IPS-18c (cell line): Measurements from ENCODE around the gene BCAR1.
"Not testable (repeated sequence)": the region's sequence is repeated elsewhere in the genome, so short reads cannot be mapped to it uniquely, and the experiment has no call there.

Experiments
- H3K4me3 ChIP-seq: 2 replicates; pipeline ENCODE4 v1.7.0; 2013; ENCODE audit warnings: low read depth, mild to moderate bottlenecking, low read length, moderate library complexity; ENCODE audit not compliant: insufficient read depth
- H3K9me3 ChIP-seq: one replicate; pipeline ENCODE4 v1.6.1; 2013; ENCODE audit warnings: mild to moderate bottlenecking, low read length, moderate library complexity; ENCODE audit not compliant: control insufficient read depth, insufficient read depth

BCAR1 gene, protein sequence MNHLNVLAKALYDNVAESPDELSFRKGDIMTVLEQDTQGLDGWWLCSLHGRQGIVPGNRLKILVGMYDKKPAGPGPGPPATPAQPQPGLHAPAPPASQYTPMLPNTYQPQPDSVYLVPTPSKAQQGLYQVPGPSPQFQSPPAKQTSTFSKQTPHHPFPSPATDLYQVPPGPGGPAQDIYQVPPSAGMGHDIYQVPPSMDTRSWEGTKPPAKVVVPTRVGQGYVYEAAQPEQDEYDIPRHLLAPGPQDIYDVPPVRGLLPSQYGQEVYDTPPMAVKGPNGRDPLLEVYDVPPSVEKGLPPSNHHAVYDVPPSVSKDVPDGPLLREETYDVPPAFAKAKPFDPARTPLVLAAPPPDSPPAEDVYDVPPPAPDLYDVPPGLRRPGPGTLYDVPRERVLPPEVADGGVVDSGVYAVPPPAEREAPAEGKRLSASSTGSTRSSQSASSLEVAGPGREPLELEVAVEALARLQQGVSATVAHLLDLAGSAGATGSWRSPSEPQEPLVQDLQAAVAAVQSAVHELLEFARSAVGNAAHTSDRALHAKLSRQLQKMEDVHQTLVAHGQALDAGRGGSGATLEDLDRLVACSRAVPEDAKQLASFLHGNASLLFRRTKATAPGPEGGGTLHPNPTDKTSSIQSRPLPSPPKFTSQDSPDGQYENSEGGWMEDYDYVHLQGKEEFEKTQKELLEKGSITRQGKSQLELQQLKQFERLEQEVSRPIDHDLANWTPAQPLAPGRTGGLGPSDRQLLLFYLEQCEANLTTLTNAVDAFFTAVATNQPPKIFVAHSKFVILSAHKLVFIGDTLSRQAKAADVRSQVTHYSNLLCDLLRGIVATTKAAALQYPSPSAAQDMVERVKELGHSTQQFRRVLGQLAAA

DNA sequence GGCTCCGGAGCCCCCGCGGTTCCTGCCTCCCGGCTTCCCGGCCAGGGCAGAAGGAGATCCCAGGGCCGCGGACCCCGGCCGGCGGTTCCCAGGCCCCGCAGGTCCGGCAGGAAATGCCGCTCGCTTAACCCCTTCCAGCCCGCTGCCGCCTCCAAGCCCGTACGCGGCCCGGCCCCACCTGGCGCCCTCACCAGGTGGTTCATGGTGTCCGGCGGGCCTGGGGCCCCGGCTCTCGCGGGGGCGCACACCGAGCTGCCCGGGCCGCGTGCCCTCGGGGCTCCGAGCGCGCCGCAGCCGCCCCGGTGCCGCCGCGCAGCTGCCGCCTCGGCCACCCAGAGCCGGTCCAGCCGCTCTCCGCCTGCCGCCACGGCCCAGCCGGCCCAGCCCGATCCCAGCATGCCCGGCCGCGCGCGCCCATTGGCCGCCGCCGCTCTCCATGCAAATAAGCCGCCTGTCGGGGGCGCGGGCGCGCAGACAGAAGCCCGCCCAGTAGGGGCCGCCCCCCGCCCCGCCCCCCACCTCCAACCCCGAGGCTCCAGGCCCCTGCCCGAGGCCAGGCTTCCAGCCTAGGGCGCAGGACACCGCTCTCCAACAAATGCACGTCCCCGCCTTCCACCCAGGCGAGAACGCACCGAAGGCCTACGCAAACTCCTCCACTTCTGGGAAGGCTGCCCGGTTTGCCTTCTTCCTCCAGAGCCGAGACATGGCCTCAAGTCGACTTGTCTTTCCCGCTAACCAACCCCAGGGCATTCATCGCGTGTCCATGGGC lies at the start of gene BCAR1:
Gene BCAR1, minus strand, starts transcription at position 345 of the 769 bp plus-strand sequence. Its CDS starts 142 bp downstream, at position 203.
- Histone ChIP-seq H3K4me3 (peak within 1 kb of the TSS; percentile 84), H3K9me3 (no peaks in the 10 kb centered on the region)

DNA sequence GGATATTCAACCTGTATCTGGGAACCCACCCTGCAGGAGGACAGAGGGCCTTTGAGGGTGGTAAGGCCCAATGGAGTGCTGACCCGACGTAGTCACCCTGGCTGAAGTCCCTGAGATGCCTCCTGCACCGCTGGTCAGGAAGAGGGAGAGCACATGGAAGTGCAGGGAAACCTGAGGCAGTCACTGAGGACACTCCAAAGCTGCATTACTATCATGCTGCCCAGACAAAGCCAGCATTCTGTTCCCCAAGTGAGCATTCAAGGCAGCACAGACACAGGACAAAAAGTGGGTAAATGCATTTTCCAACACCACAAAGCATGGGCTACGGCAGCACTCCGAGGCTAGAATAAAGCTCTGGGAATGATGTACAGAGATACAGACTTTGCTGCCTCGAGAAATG lies 46.8 kb upstream of the BCAR1 start:
- no peak overlapping the region for H3K4me3 ChIP-seq
- H3K9me3 ChIP-seq, result no peaks in the 10 kb centered on the region

DNA sequence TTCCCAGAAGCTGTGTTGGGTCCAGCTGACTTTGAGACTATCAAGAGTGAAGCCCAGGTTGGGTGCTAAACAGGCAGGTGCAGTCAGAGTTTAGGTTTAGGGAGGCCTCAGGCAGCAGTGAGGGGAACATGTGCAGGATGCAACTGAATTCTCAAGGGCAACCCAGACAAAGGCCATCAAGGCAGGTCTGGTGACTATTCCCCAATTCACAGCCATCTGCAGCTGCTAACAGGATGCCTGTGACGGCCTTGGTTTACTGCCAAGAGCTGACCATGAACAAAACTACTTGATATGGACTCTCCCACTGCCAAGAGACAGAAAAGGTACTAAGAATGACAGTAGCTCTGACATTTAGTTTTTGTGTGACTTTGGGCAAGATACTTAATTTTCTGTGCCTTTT lies 45.2 kb upstream of the BCAR1 start:
- Histone ChIP-seq H3K9me3 (no peaks in the 10 kb centered on the region), H3K4me3 (no peak overlapping the region)

DNA sequence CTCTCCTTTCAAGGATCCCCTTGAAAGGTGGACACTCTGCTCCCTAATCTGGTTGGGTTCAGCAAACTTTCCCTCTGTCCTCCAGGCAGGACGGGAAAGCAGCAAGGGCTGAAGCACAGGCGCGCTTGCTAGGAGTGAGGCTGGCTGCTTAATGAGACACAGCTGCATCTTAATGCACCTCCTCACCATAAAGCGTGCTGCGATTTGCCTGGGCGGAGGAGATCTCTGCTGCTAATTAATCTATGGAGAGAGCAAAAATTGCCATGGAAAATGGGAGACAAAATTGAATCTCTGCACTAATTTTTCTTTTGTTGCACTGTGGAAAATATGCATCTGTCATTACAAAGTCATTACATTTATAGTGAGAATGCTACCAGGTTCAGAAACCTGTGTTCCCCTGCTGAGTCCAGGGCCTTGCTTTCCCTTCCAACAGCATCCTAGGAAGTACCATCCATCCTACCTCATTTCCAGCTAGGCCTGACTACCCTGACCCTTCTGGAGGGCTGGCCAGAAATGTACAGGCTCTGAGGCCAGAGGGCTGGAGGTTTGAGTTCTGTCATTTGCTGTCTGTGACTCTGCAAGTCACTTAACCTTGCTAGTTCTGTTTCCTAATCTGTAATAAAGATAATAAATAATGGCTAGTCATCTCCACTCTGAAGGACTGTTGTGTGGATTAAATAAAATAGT lies 43.5 kb upstream of the BCAR1 start:
- no peak overlapping the region for H3K4me3 ChIP-seq
- H3K9me3 ChIP-seq, result no peaks in the 10 kb centered on the region

DNA sequence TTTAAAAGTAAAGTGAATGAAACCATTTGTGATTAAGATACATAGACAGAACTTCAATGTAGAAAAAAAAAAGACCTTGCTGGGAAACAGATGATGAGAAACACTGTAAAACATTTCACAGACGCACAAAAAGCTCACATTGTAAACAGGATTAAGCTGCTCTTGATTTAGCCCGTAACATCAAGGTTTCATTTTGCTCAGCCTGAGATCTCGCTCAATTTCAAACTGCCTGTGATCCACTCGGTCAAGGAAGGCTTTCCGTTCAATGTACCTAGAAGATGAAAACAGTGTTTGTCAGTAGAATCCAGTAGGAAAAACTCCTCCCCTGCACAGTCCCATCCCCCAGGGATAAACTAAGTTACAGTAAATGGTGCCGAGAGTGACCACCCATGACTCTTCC lies 42.3 kb upstream of the BCAR1 start:
- no peak overlapping the region for H3K4me3 ChIP-seq
- no peaks in the 10 kb centered on the region for H3K9me3 ChIP-seq

DNA sequence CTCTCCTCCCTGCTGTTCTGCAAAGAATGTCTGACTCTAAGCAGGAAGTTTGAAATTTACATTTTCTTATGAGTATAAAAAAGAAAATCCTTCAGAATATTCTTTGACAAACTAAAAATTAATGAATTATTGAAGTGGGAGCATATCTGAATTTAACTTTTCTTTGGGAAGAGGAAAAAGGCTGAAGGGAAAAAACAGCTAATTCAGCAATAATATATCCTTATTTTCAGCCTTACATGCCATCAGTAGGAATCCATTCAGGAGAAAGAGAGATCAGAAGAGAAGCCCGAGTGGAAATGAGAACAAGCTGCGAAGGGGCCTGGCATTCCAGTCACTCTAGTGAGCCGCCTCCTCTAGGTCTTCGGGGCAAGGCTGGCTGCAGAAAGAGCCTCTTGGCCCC lies 41.7 kb upstream of the BCAR1 start:
- H3K4me3 ChIP-seq, result no peak overlapping the region
- H3K9me3 ChIP-seq, result no peaks in the 10 kb centered on the region

DNA sequence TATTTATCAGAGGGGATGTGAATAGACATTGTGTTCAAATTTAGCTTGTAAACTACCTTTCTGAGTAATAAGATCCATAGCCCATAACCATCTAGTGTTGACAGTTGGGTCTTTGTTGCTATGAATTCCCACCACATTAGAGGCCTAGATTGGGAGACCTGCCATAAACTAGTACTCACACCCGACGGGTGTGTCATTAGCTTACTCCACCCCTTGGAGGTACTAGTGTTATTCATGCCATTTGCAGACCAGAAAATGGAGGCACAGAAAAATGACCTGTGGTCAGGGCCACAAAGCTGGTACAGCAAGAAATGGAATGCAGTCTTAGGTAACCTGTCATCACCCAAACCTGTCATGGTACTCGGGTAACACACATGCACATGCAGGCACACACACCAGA lies 41.3 kb upstream of the BCAR1 start:
- Histone ChIP-seq H3K9me3 (no peaks in the 10 kb centered on the region), H3K4me3 (no peak overlapping the region)

DNA sequence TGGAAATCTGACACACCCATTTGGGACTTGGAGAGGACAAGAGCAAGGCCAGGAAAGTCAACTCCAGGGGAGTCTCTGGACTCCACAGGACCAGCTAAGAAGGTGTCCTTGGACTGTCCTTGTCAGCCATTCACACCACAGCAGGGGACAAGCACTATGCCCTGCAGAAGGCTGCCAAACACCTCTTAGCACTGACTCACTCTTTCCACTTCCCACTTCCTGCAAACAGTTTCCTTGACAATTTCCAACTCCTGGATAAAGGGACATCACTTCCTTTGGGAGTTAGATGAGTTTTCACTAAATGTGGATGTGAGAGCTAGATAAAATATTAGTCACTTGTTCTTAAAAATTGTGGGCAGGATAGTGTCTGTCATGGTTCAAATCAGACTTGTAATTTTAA lies 37.8 kb upstream of the BCAR1 start:
- no peaks in the 10 kb centered on the region for H3K9me3 ChIP-seq
- no peak overlapping the region for H3K4me3 ChIP-seq

DNA sequence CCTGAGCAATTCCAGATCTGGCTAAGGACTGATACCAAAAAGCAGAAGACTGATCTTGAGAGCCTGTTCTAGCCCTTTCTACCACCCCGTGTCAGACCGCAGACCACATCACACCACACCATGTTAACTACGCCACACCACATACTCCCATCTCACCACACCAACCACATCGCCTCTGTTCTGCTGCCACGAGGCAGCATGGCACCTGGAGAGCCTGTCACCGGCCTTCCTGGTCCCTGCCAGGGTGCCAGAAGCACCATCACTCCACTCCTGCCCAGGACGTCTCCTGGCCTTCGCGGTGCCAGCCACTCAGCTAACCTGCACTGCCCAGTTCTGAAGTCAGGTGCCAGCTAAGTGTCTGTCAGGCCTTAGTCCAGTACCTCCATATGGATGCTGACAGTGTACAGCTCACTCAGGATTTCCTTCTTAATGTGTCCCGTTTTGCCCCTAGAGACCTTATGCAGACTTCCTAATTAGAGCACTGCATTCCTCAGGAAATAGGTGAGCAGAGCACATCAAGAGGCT lies 37.2 kb upstream of the BCAR1 start:
- Histone ChIP-seq H3K9me3 (no peaks in the 10 kb centered on the region), H3K4me3 (no peak overlapping the region)

DNA sequence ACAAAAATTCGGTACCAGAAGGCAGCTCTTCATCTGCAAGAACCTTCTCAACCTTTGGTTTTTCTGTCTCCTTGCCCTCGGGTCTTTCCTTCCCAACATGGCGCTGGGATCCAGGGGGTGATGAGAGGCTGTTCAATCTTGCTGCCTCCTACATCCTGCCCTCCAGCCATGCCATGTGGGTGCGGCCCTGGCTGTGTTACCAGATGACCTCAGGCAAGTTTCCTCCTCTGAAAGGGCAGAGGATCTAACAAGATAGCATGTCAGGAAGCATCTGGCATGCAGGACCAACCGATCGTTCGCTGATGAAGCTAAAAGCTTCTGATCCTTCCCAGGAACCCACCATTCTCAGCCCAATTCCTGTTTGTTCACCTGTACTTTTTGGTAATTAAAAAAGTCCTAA lies 36.8 kb upstream of the BCAR1 start:
- H3K9me3 ChIP-seq, result no peaks in the 10 kb centered on the region
- H3K4me3 ChIP-seq, result no peak overlapping the region

DNA sequence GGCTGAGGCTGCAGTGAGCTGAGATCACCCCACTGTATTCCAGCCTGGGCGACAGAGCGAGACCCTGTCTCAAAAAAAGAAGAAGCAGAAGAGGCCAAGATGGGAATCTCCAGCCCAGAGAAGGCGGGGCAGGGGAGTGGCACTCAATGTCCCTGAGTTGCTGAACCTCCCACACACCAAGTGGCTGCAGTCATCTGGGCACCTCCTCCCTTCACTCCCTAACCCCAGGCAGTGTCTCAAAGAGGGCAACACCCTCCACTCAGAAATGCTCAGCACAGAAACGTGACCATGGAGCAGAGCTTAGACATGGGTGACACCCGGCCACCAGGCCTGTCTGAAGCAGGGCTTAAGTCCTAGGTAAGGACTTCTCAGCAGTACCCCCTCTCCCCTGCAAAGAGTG lies 36.3 kb upstream of the BCAR1 start:
- H3K9me3 ChIP-seq, result no peaks in the 10 kb centered on the region

DNA sequence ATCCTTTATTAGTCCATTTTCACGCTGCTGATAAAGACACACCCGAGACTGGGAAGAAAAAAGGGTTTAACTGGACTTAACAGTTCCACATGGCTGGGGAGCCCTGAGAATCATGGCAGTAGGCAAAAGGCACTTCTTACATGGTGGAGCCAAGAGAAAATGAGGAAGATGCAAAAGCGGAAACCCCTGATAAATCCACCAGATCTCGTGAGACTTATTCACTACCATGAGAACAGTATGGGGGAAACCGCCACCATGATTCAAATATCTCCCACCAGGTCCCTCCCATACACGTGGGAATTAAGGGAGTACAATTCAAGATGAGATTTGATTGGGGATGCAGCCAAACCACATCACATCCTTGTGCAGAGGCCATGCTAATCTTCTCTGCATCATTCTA lies 35.0 kb upstream of the BCAR1 start:
- Histone ChIP-seq H3K4me3 (no peak overlapping the region), H3K9me3 (no peaks in the 10 kb centered on the region)

More for the DNA sequence above, 36.3 kb upstream of the BCAR1 start:
- H3K4me3 ChIP-seq, result no peak overlapping the region

DNA sequence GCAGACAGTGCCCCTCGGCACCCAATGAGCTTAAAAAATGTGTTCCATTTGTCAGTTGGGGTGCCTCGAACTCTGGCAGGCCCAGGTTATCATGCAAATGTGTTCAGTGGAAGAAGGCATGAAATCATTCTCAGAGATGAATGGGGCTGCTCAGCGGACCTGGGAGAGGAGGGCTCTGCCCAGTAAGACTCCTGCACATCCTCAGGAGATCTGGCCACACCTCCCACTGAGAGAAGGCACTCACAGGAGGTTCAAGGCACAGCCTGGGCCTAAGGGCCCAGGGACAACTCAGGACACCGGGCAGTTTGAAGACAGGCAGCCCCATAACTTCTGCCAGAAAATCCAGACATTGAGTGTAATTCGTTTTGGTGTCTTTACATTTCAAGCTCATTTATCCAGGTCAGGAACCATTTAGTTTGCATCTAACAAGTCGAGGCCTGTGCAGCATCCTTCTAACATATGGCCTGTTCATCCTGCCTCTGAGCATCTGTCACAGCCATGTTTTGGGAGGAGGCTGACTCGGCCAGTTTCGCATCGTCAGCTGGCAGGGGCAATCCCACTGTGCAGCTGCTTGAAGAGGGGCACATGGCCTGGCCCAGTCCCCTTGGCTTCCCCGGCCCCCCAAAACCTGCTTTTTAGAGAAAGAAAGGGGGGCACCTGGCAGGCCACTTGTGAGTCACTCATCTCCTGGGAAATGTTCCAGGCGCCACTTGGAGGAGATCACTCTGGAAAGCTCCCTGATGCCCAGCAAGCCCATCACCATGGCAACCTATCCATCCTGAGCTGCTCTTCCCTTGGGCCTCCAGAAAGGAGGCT lies 31.2 kb upstream of the BCAR1 start:
- H3K9me3 ChIP-seq, result no peaks in the 10 kb centered on the region
- no peak overlapping the region for H3K4me3 ChIP-seq

DNA sequence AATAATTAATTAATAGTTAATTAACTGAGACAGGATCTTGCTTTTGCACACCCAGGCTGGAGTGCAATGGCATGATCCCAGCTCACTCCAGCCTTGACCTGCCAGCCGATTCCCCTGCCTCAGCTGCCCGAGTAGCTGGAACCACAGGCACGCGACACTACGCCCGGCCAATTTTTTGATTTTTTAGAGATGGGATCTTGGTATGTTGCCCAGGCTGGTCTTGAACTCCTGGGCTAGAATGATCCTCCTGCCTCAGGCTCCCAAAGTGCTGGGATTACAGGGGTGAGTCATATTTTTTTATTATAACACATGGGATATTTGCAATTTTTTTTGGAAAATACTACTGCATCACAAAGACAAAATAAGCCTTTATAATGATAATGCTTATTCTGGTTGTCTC lies 30.4 kb upstream of the BCAR1 start:
- no peak overlapping the region for H3K4me3 ChIP-seq
- H3K9me3 ChIP-seq, result no peaks in the 10 kb centered on the region

DNA sequence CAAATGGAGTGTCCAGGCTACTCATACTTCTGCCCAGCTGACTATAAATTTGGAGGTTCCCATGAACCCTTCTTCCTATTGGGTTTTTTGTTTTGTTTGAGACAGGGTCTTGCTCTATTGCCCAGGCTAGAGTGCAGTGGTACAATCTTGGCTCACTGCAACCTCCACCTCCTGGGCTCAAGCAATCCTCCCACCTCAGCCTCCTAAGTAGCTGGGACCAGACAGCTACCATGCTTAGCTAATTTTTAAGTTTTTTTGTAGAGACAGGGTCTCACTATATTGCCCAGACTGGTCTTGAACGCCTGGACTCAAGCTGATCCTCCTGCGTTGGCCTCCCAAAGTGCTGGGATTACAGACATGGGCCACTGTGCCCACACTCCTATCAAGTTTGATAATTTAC lies 29.6 kb upstream of the BCAR1 start:
- not testable (repeated sequence) for H3K9me3 ChIP-seq, H3K4me3 ChIP-seq

DNA sequence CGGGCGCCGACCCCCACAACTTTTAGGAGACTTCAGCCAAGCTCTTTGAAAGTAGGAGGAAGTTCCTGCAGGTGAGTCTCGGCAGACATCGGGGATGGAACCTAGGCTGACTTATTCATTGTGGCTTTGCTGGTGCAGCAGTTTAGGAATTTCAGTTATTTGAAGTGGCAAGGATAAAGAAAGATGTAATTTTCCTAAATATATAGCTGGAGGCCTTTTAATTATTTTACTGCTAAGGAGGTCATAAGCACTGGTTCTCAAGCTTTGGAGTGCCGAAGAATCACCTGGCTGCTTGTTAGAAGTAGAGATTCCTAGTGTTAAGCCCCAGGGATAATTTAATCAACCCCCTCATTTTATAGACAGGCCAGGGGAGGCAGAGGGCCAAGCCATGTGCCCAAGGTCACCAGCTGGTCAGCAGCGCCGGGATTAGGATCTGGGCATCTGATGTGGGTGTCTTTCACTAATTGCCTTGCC lies 28.9 kb upstream of the BCAR1 start:
- Histone ChIP-seq H3K4me3 (no peak overlapping the region), H3K9me3 (no peaks in the 10 kb centered on the region)
